ENCODE measurements around the gene SPTBN5.
A peak's percentile ranks its signal among the peaks of the same experiment; 100 is the strongest.

SPTBN5 gene

DNA sequence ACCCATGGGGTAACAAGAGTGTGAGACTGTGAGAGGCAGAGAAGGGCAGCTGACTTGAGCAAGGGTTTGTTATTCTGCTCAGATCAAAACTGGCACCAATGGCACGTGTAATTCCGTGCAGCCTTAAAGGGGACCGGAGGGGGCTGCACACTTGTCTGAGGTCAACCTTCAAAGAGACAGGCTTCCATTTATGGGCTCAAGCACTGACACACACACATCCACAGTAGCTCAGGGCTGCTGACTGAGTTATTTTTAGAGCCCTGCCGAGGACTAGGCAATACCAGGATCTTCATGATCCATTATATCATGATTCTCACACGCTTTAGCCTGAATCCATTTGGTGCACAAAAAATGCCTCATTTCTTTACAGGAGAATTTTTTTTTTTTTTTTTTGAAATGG is 20.6 kb upstream of the SPTBN5 start:
- Histone ChIP-seq H3K9ac (ENCODE audit: low read depth, low read length) (no peak overlapping the region), H3K27ac (ENCODE audit: low read depth, low read length) (no peak overlapping the region), H3K4me3 (ENCODE audit: low read depth, low read length) (no peak overlapping the region), H3K27me3 (ENCODE audit: control insufficient read depth, insufficient read depth, low read length) (no peaks in the 10 kb centered on the region), H3K9me3 (ENCODE audit: control insufficient read depth, insufficient read depth, low read length) (no peaks in the 10 kb centered on the region), H3K4me1 (ENCODE audit: control insufficient read depth, insufficient read depth, low read length) (no peaks in the 10 kb centered on the region), H3K36me3 (ENCODE audit: control insufficient read depth, insufficient read depth, low read length) (peaks cover 61% of the 10 kb centered on the region)

DNA sequence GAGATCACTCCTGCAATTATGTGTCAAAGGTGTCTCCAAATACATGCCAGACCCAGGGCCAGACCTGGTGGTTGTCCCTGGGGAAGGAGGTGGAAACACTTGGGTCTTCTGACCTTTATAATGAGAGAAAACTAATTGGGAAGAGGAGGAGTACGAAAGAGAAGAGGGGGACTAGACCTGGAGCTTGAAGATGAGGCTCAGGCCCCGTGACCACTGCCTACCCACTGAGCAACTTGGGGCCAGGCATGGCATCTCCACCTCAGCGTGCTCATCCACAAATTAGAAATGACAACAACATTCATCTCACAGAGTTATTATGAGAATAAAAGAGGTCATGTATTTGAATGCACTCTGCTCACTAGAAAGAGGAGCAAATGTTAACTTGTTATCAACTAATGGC is 19.4 kb upstream of the SPTBN5 start:
- Histone ChIP-seq H3K27ac (ENCODE audit: low read depth, low read length) (no peak overlapping the region), H3K9me3 (ENCODE audit: control insufficient read depth, insufficient read depth, low read length) (no peaks in the 10 kb centered on the region), H3K9ac (ENCODE audit: low read depth, low read length) (no peak overlapping the region), H3K4me3 (ENCODE audit: low read depth, low read length) (no peak overlapping the region), H3K36me3 (ENCODE audit: control insufficient read depth, insufficient read depth, low read length) (peaks cover 61% of the 10 kb centered on the region), H3K27me3 (ENCODE audit: control insufficient read depth, insufficient read depth, low read length) (no peaks in the 10 kb centered on the region), H3K4me1 (ENCODE audit: control insufficient read depth, insufficient read depth, low read length) (no peaks in the 10 kb centered on the region)

GRCh38 chr15:41911691-41912345 is 18.0 kb upstream of the SPTBN5 start:
- no peaks in the 10 kb centered on the region for H3K4me1 ChIP-seq (ENCODE audit: control insufficient read depth, insufficient read depth, low read length)
- H3K27me3 ChIP-seq (ENCODE audit: control insufficient read depth, insufficient read depth, low read length), result no peaks in the 10 kb centered on the region

GRCh38 chr15:41908736-41909461 is 15.0 kb upstream of the SPTBN5 start:
- Histone ChIP-seq H3K9ac (ENCODE audit: low read depth, low read length) (no peak overlapping the region), H3K27me3 (ENCODE audit: control insufficient read depth, insufficient read depth, low read length) (no peaks in the 10 kb centered on the region), H3K9me3 (ENCODE audit: control insufficient read depth, insufficient read depth, low read length) (no peaks in the 10 kb centered on the region), H3K4me1 (ENCODE audit: control insufficient read depth, insufficient read depth, low read length) (no peaks in the 10 kb centered on the region; the same call in 1 of the 2 replicates), H3K4me3 (ENCODE audit: low read depth, low read length) (no peak overlapping the region), H3K27ac (ENCODE audit: low read depth, low read length) (no peak overlapping the region), H3K36me3 (ENCODE audit: control insufficient read depth, insufficient read depth, low read length) (peaks cover 57% of the 10 kb centered on the region)

More at GRCh38 chr15:41911691-41912345, 18.0 kb upstream of the SPTBN5 start:
- Histone ChIP-seq H3K36me3 (ENCODE audit: control insufficient read depth, insufficient read depth, low read length) (peaks cover 67% of the 10 kb centered on the region), H3K9me3 (ENCODE audit: control insufficient read depth, insufficient read depth, low read length) (no peaks in the 10 kb centered on the region), H3K4me3 (ENCODE audit: low read depth, low read length) (no peak overlapping the region), H3K9ac (ENCODE audit: low read depth, low read length) (no peak overlapping the region), H3K27ac (ENCODE audit: low read depth, low read length) (no peak overlapping the region)

GRCh38 chr15:41907141-41907540 is 13.3 kb upstream of the SPTBN5 start:
- Histone ChIP-seq H3K27ac (ENCODE audit: low read depth, low read length) (no peak overlapping the region), H3K9me3 (ENCODE audit: control insufficient read depth, insufficient read depth, low read length) (no peaks in the 10 kb centered on the region), H3K9ac (ENCODE audit: low read depth, low read length) (no peak overlapping the region), H3K36me3 (ENCODE audit: control insufficient read depth, insufficient read depth, low read length) (peaks cover 46% of the 10 kb centered on the region), H3K27me3 (ENCODE audit: control insufficient read depth, insufficient read depth, low read length) (no peaks in the 10 kb centered on the region), H3K4me1 (ENCODE audit: control insufficient read depth, insufficient read depth, low read length) (no peaks in the 10 kb centered on the region; the same call in 1 of the 2 replicates), H3K4me3 (ENCODE audit: low read depth, low read length) (no peak overlapping the region)

- H3K9ac ChIP-seq (ENCODE audit: low read depth, low read length), result no peak overlapping the region
- H3K4me1 ChIP-seq (ENCODE audit: control insufficient read depth, insufficient read depth, low read length), result no peaks in the 10 kb centered on the region; the same call in 1 of the 2 replicates
- peaks cover 42% of the 10 kb centered on the region for H3K36me3 ChIP-seq (ENCODE audit: control insufficient read depth, insufficient read depth, low read length)
- H3K27ac ChIP-seq (ENCODE audit: low read depth, low read length), result no peak overlapping the region
- no peaks in the 10 kb centered on the region for H3K9me3 ChIP-seq (ENCODE audit: control insufficient read depth, insufficient read depth, low read length)
- no peaks in the 10 kb centered on the region for H3K27me3 ChIP-seq (ENCODE audit: control insufficient read depth, insufficient read depth, low read length)
- H3K4me3 ChIP-seq (ENCODE audit: low read depth, low read length), result no peak overlapping the region
These were observed 12.8 kb upstream of the SPTBN5 start for GRCh38 chr15:41906608-41907007.

- H3K36me3 ChIP-seq (ENCODE audit: control insufficient read depth, insufficient read depth, low read length), result peaks cover 43% of the 10 kb centered on the region
- H3K4me3 ChIP-seq (ENCODE audit: low read depth, low read length), result no peak overlapping the region
- no peaks in the 10 kb centered on the region for H3K9me3 ChIP-seq (ENCODE audit: control insufficient read depth, insufficient read depth, low read length)
- no peak overlapping the region for H3K9ac ChIP-seq (ENCODE audit: low read depth, low read length)
- peak overlapping the region; percentile 9 for H3K27ac ChIP-seq (ENCODE audit: low read depth, low read length)
- H3K4me1 ChIP-seq (ENCODE audit: control insufficient read depth, insufficient read depth, low read length), result no peaks in the 10 kb centered on the region; the same call in 1 of the 2 replicates
- no peaks in the 10 kb centered on the region for H3K27me3 ChIP-seq (ENCODE audit: control insufficient read depth, insufficient read depth, low read length)
These were observed 11.4 kb upstream of the SPTBN5 start for GRCh38 chr15:41905036-41905793.

DNA sequence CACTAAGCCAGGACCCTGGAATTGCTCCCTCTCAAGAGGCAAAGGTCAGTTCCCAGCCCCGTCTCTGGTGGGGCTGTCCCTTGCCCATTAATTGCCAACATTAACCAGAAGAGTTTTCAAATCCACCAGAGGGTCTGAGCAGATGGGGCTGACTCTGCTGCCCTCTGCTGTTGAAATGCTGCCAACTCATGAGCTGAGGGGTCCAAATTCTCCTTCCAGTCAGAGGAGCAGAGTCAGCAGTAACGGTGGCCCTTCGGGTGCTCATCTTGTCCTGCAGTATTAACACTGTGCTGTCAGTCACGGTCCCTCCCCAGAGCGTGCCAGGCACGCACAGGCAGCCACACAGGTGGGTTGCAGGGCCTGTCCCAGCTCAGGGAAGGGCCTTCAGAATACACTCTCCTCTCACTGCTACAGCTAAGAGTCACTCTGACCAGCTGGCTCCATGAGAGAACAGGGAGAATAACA is 10.7 kb upstream of the SPTBN5 start:
- H3K9ac ChIP-seq (ENCODE audit: low read depth, low read length), result no peak overlapping the region
- peak overlapping the region; percentile 9 for H3K27ac ChIP-seq (ENCODE audit: low read depth, low read length)
- peaks cover 44% of the 10 kb centered on the region for H3K36me3 ChIP-seq (ENCODE audit: control insufficient read depth, insufficient read depth, low read length)
- no peaks in the 10 kb centered on the region; the same call in 1 of the 2 replicates for H3K4me1 ChIP-seq (ENCODE audit: control insufficient read depth, insufficient read depth, low read length)
- no peak overlapping the region for H3K4me3 ChIP-seq (ENCODE audit: low read depth, low read length)
- no peaks in the 10 kb centered on the region for H3K27me3 ChIP-seq (ENCODE audit: control insufficient read depth, insufficient read depth, low read length)
- no peaks in the 10 kb centered on the region for H3K9me3 ChIP-seq (ENCODE audit: control insufficient read depth, insufficient read depth, low read length)

DNA sequence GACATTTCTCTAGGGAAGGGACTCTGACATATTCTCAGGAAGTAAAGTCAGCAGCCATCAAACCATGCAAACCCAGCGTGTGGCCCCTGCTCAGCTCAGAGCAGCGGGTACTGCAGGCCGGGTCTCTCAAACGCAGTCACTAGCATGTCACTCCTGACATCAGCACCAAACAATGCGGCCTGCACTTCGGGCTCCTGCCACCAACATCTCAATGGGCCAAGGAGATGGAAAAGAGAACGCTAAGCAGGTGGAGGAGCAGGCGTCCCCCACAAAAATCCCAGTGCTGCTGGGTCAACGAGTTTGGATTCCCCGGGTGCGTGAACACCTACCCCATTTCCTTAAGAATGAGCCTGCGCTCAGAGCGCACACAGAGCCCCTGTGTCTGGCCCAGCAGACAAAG is 9.9 kb upstream of the SPTBN5 start:
- Histone ChIP-seq H3K36me3 (ENCODE audit: control insufficient read depth, insufficient read depth, low read length) (peaks cover 44% of the 10 kb centered on the region), H3K4me1 (ENCODE audit: control insufficient read depth, insufficient read depth, low read length) (no peaks in the 10 kb centered on the region; the same call in 1 of the 2 replicates), H3K9ac (ENCODE audit: low read depth, low read length) (no peak overlapping the region), H3K27ac (ENCODE audit: low read depth, low read length) (peak overlapping the region; percentile 22), H3K27me3 (ENCODE audit: control insufficient read depth, insufficient read depth, low read length) (no peaks in the 10 kb centered on the region), H3K9me3 (ENCODE audit: control insufficient read depth, insufficient read depth, low read length) (no peaks in the 10 kb centered on the region), H3K4me3 (ENCODE audit: low read depth, low read length) (no peak overlapping the region)

DNA sequence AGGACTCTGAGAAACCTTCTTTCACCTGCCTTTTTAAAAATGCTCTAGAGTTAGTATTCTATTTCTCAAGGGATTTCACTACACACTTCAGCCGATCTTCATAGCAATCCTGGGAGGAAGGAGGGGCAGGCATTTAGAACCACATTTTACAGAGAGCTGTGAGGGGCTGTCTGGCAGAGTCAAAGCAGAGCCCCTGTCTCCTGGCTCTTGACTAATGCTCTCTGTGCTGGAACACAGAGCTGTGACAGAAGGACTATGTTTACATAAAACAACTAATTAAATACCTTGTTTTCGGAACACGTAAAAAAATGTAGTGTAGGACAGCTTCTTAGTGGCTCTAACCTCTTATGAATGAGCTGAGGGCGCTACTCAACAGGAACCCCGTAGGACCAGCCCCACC is 7.6 kb upstream of the SPTBN5 start:
- Histone ChIP-seq H3K4me3 (ENCODE audit: low read depth, low read length) (no peak overlapping the region), H3K9ac (ENCODE audit: low read depth, low read length) (no peak overlapping the region), H3K4me1 (ENCODE audit: control insufficient read depth, insufficient read depth, low read length) (no peaks in the 10 kb centered on the region; the same call in 1 of the 2 replicates), H3K9me3 (ENCODE audit: control insufficient read depth, insufficient read depth, low read length) (no peaks in the 10 kb centered on the region), H3K27me3 (ENCODE audit: control insufficient read depth, insufficient read depth, low read length) (no peaks in the 10 kb centered on the region), H3K36me3 (ENCODE audit: control insufficient read depth, insufficient read depth, low read length) (peaks cover 23% of the 10 kb centered on the region), H3K27ac (ENCODE audit: low read depth, low read length) (no peak overlapping the region)

Measured in HUES48 (cell line).